G401.6 (cell line): ENCODE measurements around the gene IGFBP2.

Experiments used
- FAIRE-seq: peaks from 2 replicates; lab custom pipeline; 2012; peaks lifted over from hg19 to GRCh38; lab: Jason Lieb, UNC

IGFBP2 gene

DNA sequence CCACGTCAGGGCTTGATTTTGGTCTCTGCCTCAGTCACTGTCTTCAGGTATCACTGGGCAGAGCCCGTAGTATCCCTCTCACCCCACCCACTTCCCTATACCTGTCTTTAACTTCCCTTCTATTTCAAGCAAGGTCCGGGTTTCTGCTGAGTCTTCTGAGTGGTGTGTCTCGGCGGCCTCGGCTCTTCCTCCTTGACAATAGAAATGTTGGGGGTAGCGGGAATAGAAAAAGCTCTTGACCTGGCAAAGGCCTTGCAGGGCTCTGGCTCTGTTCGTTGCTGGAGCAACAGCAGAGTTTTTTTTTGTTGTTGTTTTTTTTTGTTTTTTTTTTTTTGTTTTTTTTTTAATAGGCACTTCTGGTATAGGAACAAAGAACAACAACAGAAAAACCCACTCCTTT is 78.1 kb downstream of the IGFBP2 start:
- FAIRE-seq: no peak

GRCh38 chr2:216713691-216714336 is 80.6 kb downstream of the IGFBP2 start:
- FAIRE-seq: no peak
